GM12878 (cell line): Measurements from ENCODE around the gene IL33. TPM values are rescaled to one million over a fixed set of nuclear protein-coding genes. Genes with fewer than 3 reads are reported as not detected.

Experiments used
- ATAC-seq: fragments of 200-7000 bp; cut with Tn5 transposase; 3 replicates; pipeline ENCODE4 v1.9.1; 2020; ENCODE audit warnings: mild to moderate bottlenecking, moderate library complexity
- BruUV-seq: library from RNA; stranded (reverse); fragments of 400-500 nt; replicated peaks from 2 replicates; lab custom pipeline; 2021; lab: Mats Ljungman, UMichigan
- CTCF ChIA-PET: fragments of 300-600 bp; sonication (Branson Sonifier 250); formaldehyde crosslinking; extraction: SDS; loops from one replicate; lab custom pipeline; 2021; ENCODE audit warnings: inconsistent platforms; lab: Yijun Ruan, JAX
- POLR2A ChIA-PET: fragments of 350-600 bp; formaldehyde crosslinking; extraction: SDS; loops from one replicate; lab custom pipeline; 2021; ENCODE audit warnings: inconsistent platforms; lab: Charles Lee
- RAD21 ChIA-PET: fragments of 300-600 bp; sonication (Branson Sonifier 250); formaldehyde crosslinking; loops from one replicate; lab custom pipeline; 2023; ENCODE audit warnings: antibody characterized with exemption; ENCODE audit not compliant: unreplicated experiment; lab: Charles Lee
- SMC1A ChIA-PET: fragments of 300-600 bp; sonication (Branson Sonifier 250); formaldehyde crosslinking; loops from one replicate; lab custom pipeline; 2023; ENCODE audit not compliant: unreplicated experiment, uncharacterized antibody; lab: Charles Lee
- DNase-seq: peaks from one replicate; pipeline ENCODE4 v3.0.0-alpha.2; 2011; ENCODE audit warnings: low read depth, low spot score
- FAIRE-seq: peaks from 3 replicates; lab custom pipeline; 2011; peaks lifted over from hg19 to GRCh38; lab: Jason Lieb, UNC
- H2AFZ ChIP-seq: 2 replicates; pipeline ENCODE4 v1.6.0; 2011; ENCODE audit warnings: low read depth, low read length, control low read depth; ENCODE audit not compliant: control insufficient read depth
- H3K27ac ChIP-seq: 2 replicates; pipeline ENCODE4 v1.5.1; 2011; ENCODE audit warnings: control low read depth; ENCODE audit not compliant: control insufficient read depth, insufficient read depth
- H3K27me3 ChIP-seq, 2 experiments: replicated peaks in 1 of 2; 2 replicates each; pipeline versions ENCODE4 v1.6.0 to v1.6.1; 2011; ENCODE audit warnings: low read length in 1 of 2; ENCODE audit not compliant: control insufficient read depth in 2 of 2, insufficient read depth in 2 of 2
- H3K36me3 ChIP-seq, 2 experiments: 2 replicates each; pipeline ENCODE4 v1.5.1; 2011; ENCODE audit warnings: low read length in 1 of 2; ENCODE audit not compliant: control insufficient read depth in 2 of 2, insufficient read depth in 2 of 2
- H3K4me1 ChIP-seq: 2 replicates; pipeline ENCODE4 v1.6.1; 2011; ENCODE audit warnings: mild to moderate bottlenecking, low read length, moderate library complexity, mixed read lengths; ENCODE audit not compliant: control insufficient read depth, insufficient read depth
- H3K4me2 ChIP-seq: 2 replicates; pipeline ENCODE4 v1.6.0; 2011; ENCODE audit warnings: control low read depth; ENCODE audit not compliant: control insufficient read depth, insufficient read depth
- H3K4me3 ChIP-seq: fragments of 200-600 bp; sonication (generic); 2 replicates; pipeline ENCODE4 v1.5.1; 2016
- H3K79me2 ChIP-seq: 2 replicates; pipeline ENCODE4 v1.6.0; 2011; ENCODE audit warnings: low read length; ENCODE audit not compliant: control insufficient read depth, insufficient read depth
- H3K9ac ChIP-seq: 2 replicates; pipeline ENCODE4 v1.8.0; 2011; ENCODE audit warnings: low read length, control low read depth, mixed read lengths; ENCODE audit not compliant: control insufficient read depth, insufficient read depth
- H3K9me3 ChIP-seq: replicated peaks from 3 replicates; pipeline ENCODE4 v1.5.1; 2011; ENCODE audit warnings: mild to moderate bottlenecking, low read length; ENCODE audit not compliant: control insufficient read depth, insufficient read depth
- H4K20me1 ChIP-seq: 2 replicates; pipeline ENCODE4 v1.6.0; 2011; ENCODE audit not compliant: control insufficient read depth, insufficient read depth
- ATF2 ChIP-seq: IDR thresholded peaks from 2 replicates; pipeline ENCODE4 v1.6.1; 2012; ENCODE audit warnings: low read length, inconsistent platforms
- BCL11A ChIP-seq: IDR thresholded peaks from 2 replicates; pipeline ENCODE4 v1.6.1; 2011; ENCODE audit warnings: low read depth, low read length
- EED ChIP-seq: sonication (generic); IDR thresholded peaks from 2 replicates; pipeline ENCODE4 v1.6.1; 2016; ENCODE audit warnings: antibody characterized with exemption, low read depth
- EP300 ChIP-seq, 2 experiments: fragments of 150-350 bp in 1 of 2; IDR thresholded peaks; 2 replicates each; pipeline ENCODE4 v1.6.1; 2011 to 2012; ENCODE audit warnings: low read depth in 2 of 2, low read length in 2 of 2, borderline replicate concordance in 1 of 2, improper control_type of control experiment in 1 of 2, inconsistent platforms in 1 of 2; ENCODE audit not compliant: control insufficient read depth in 1 of 2
- IKZF1 ChIP-seq: fragments of 450-650 bp; conservative IDR thresholded peaks from 2 replicates; pipeline ENCODE4 v1.6.1; 2017; ENCODE audit warnings: antibody characterized with exemption, mild to moderate bottlenecking
- IKZF2 ChIP-seq, 2 experiments: fragments of 450-650 bp; IDR thresholded peaks; 2 replicates each; pipeline ENCODE4 v1.6.1; 2017; ENCODE audit warnings: mild to moderate bottlenecking in 2 of 2, moderate library complexity in 2 of 2
- IRF4 ChIP-seq: IDR thresholded peaks from 2 replicates; pipeline ENCODE4 v1.6.1; 2011; ENCODE audit warnings: low read depth, low read length
- JUNB ChIP-seq: IDR thresholded peaks from 2 replicates; pipeline ENCODE4 v1.6.1; 2016; ENCODE audit warnings: antibody characterized with exemption, mild to moderate bottlenecking
- MTA2 ChIP-seq: fragments of 450-650 bp; IDR thresholded peaks from 2 replicates; pipeline ENCODE4 v1.6.1; 2016; ENCODE audit warnings: low read depth, mild to moderate bottlenecking, moderate library complexity
- NFIC ChIP-seq: IDR thresholded peaks from 2 replicates; pipeline ENCODE4 v1.6.1; 2012; ENCODE audit warnings: low read depth, mild to moderate bottlenecking, inconsistent platforms, low read length, moderate library complexity
- NFYB ChIP-seq: IDR thresholded peaks from 2 replicates; pipeline ENCODE4 v1.6.1; 2011; ENCODE audit warnings: low read depth, mild to moderate bottlenecking, low read length, improper control_type of control experiment, moderate library complexity; ENCODE audit not compliant: insufficient read depth
- NR2C1 ChIP-seq: fragments of 450-650 bp; IDR thresholded peaks from 2 replicates; pipeline ENCODE4 v1.6.1; 2017; ENCODE audit warnings: antibody characterized with exemption, mild to moderate bottlenecking, moderate library complexity
- POU2F2 ChIP-seq: IDR thresholded peaks from 3 replicates; pipeline ENCODE4 v1.6.1; 2011; ENCODE audit warnings: low read depth, mild to moderate bottlenecking, low read length, borderline replicate concordance
- RCOR1 ChIP-seq: conservative IDR thresholded peaks from 2 replicates; pipeline ENCODE4 v1.6.1; 2012; ENCODE audit warnings: low read depth, low read length, improper control_type of control experiment
- RUNX3 ChIP-seq: IDR thresholded peaks from 2 replicates; pipeline ENCODE4 v1.6.1; 2012; ENCODE audit warnings: low read length, inconsistent platforms
- WRNIP1 ChIP-seq: IDR thresholded peaks from 2 replicates; pipeline ENCODE4 v1.6.1; 2011; ENCODE audit warnings: low read depth, low read length, improper control_type of control experiment, borderline replicate concordance
- ZBTB33 ChIP-seq: fragments of 450-650 bp; IDR thresholded peaks from 2 replicates; pipeline ENCODE4 v1.6.1; 2017; ENCODE audit warnings: mild to moderate bottlenecking
- ZNF592 ChIP-seq: fragments of 450-650 bp; IDR thresholded peaks from 2 replicates; pipeline ENCODE4 v1.6.1; 2017; ENCODE audit warnings: mild to moderate bottlenecking, moderate library complexity
- in situ Hi-C: fragments of 300-500 bp; cut with MboI; formaldehyde crosslinking; loops from 9 replicates; pipeline ENCODE4 v1.14.3; 2018; ENCODE audit warnings: mixed read lengths
- intact Hi-C: fragments of 100-400 bp; cut with micrococcal nuclease; formaldehyde crosslinking; loops from one replicate; pipeline ENCODE4 v1.14.2; 2022; ENCODE audit not compliant: unreplicated experiment
- polyA plus RNA-seq, 11 experiments: library from polyadenylated mRNA; depleted of rRNA in 4 of 11; unstranded in 6 of 11; stranded (reverse) in 5 of 11; fragments of >200 nt; fragmentation: Nextera tagmentation in 4 of 11; fragmentation: Illumina TruSeq in 1 of 11; extraction: Ambion mirVana in 4 of 11; extraction: Trizol in 1 of 11; gene quantifications; 1 replicate in 1 of 11; 2 replicates in 10 of 11; pipeline versions ENCODE4 v1.2.1 to v1.2.3, GENCODE V29; 2011 to 2016; ENCODE audit warnings: inconsistent platforms in 2 of 11, missing spikeins in 2 of 11, low read depth in 1 of 11
- total RNA-seq, 4 experiments: library from RNA; depleted of rRNA in 3 of 4; stranded (reverse); fragments of >200 nt in 3 of 4; fragmentation: Illumina TruSeq in 1 of 4; extraction: Trizol in 1 of 4; gene quantifications; 2 replicates each; pipeline versions ENCODE4 v1.2.1 to v1.2.3, GENCODE V29; 2013 to 2021

Gene IL33
- total and polyA plus RNA-seq, 10 of the 15 experiments (the other 5 are each of a cell fraction or from before 2014, with no cell fraction given), result not detected

- peak; percentile 90 for ATAC-seq
- peak; percentile 49 for FAIRE-seq
- in situ Hi-C loops, result no loop called here
- H3K79me2 ChIP-seq, result no peaks in the 10 kb centered on the region
- no peak overlapping the region for H3K4me3 ChIP-seq
- ChIA-PET CTCF (no interaction called here), POLR2A (no interaction called here), RAD21 (no interaction called here), SMC1A (no interaction called here)
- no peaks in the 10 kb centered on the region for H3K4me1 ChIP-seq
- DNase-seq, result peak; percentile 48
- no peak overlapping the region for H3K9ac ChIP-seq
- no peaks in the 10 kb centered on the region for H3K27me3 ChIP-seq
- no peaks in the 10 kb centered on the region; the same call in 2 of the 3 replicates for H3K9me3 ChIP-seq
- H3K4me2 ChIP-seq, result peak overlapping the region; percentile 11; the same call in 1 of the 2 replicates
- no peaks in the 10 kb centered on the region for H4K20me1 ChIP-seq
- intact Hi-C loops, result no loop called here
- no TSS peak for BruUV-seq
- H2AFZ ChIP-seq, result no peak overlapping the region
- no peak overlapping the region for H3K27ac ChIP-seq
- H3K36me3 ChIP-seq, result no peaks in the 10 kb centered on the region
- TF ChIP-seq NFYB (no peak), NFIC (peak; percentile 38; the same call in 1 of the 2 replicates), WRNIP1 (no peak), NR2C1 (no peak), EP300 (IDR thresholded peaks at IDR 0.05; ENCODE audit: borderline replicate concordance in 1 of 2, control insufficient read depth in 1 of 2, low read depth in 2 of 2, low read length in 2 of 2) (0 out of 4 replicates have a peak, but pooled peaks of 1 of the 2 experiments have one; percentile 31), RCOR1 (no peak), POU2F2 (peak; percentile 36; the same call in 2 of the 3 replicates), MTA2 (peak; percentile 53), EED (0 out of 2 replicates have a peak, but pooled peaks have one; percentile 30), IKZF2 (IDR thresholded peaks at IDR 0.05) (peak; percentile 57 to 60), IKZF1 (peak; percentile 33; the same call in 1 of the 2 replicates), BCL11A (peak; percentile 39; the same call in 1 of the 2 replicates), IRF4 (peak; percentile 73; the same call in 1 of the 2 replicates), ZNF592 (no peak), ZBTB33 (no peak), ATF2 (peak; percentile 43; the same call in 1 of the 2 replicates), RUNX3 (peak; percentile 91), JUNB (peak; percentile 76)
Measured at GRCh38 chr9:6243746-6244145, 28.1 kb downstream of the IL33 start.
